Measurements from ENCODE around the gene POLE3. TPM values are rescaled to one million over a fixed set of nuclear protein-coding genes. Genes with fewer than 3 reads are reported as not detected.

POLE3 gene
- total and polyA plus RNA-seq, 2 donors (not counting 3 experiments of a cell fraction or from before 2014, with no cell fraction given), result 53.8 to 68.6 TPM

DNA sequence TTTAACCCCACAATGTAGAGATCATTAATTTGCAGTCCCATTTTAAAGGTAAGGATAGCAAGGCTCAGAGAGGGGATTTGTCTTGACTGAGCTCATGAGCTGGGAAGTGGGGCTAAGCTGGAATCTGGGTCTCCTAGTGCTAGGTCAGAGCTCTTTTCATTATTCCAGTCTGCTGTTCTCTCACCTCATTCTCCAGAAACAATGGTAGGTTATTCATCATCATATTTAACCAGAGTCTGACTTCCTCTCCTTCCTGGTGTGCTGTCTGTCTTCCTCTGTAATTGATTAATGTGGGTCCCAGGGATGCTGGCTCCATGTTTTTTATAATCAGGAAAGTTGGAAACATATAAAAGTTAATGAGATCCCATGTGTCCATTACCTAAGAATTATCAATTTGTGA, 20.7 kb upstream of the POLE3 start:
- ChIA-PET CTCF (interaction anchor here (0.6 to 1.7 kb wide), 9 partner anchors 15 to 498 kb away, joined by 3 to 9 read pairs (median 4); partner anchors contain the start of genes C9orf43 and POLE3), POLR2A (interaction anchor here (0.6 to 1.5 kb wide), 4 partner anchors 21 to 149 kb away, joined by 3 to 6 read pairs (median 4); partner anchors contain the start of genes C9orf43 and POLE3)
- peak overlapping the region; percentile 42 for H3K27ac ChIP-seq (ENCODE audit: insufficient read depth, low read depth, low read length)
- no TSS peak for BruUV-seq (replicated peaks)
- H3K9me3 ChIP-seq (replicated peaks; ENCODE audit: control insufficient read depth, insufficient read depth, low read length), result no peaks in the 10 kb centered on the region
- H3K79me2 ChIP-seq (ENCODE audit: control insufficient read depth, insufficient read depth, low read length), result no peaks in the 10 kb centered on the region
- peaks cover 14% of the 10 kb centered on the region for H3K4me1 ChIP-seq (ENCODE audit: control insufficient read depth, extremely low read depth, insufficient read depth, low read length)
- H3K9ac ChIP-seq (replicated peaks; ENCODE audit: extremely low read depth, insufficient read depth, low read length), result no peak overlapping the region
- H3K36me3 ChIP-seq (ENCODE audit: control insufficient read depth in 2 of 2, extremely low read depth in 1 of 2, insufficient read depth in 2 of 2, low read length in 2 of 2), result no peaks in the 10 kb centered on the region
- peak overlapping the region; percentile 34 for H3K4me2 ChIP-seq (ENCODE audit: insufficient read depth, low read length)
- no peaks in the 10 kb centered on the region for H4K20me1 ChIP-seq (replicated peaks; ENCODE audit: control insufficient read depth, extremely low read depth, insufficient read depth, low read length)
- intact Hi-C loops (cut with micrococcal nuclease), result loop anchor here (2.0 kb wide), 1 partner anchor 20 kb away; the partner anchor contains the start of genes C9orf43 and POLE3
- H3K27me3 ChIP-seq (ENCODE audit: control insufficient read depth in 2 of 2, insufficient read depth in 2 of 2, low read length in 2 of 2), result no peaks in the 10 kb centered on the region
- H3K4me3 ChIP-seq (replicated peaks in 1 of 3; ENCODE audit: insufficient read depth in 1 of 3, low read depth in 1 of 3, low read length in 3 of 3), result no peak overlapping the region
- no peaks in the 10 kb centered on the region for H3K9me1 ChIP-seq (replicated peaks; ENCODE audit: control insufficient read depth, extremely low read depth, insufficient read depth, low read length)
- FAIRE-seq, result peak; percentile 92
- no peak for TF ChIP-seq MYC (IDR thresholded peaks at IDR 0.05; ENCODE audit: low read depth, low read length)
- no peak overlapping the region for H2AFZ ChIP-seq (ENCODE audit: low read depth, low read length)
- dilution Hi-C loops (cut with MboI; ENCODE audit: extremely low pct_ligation_motif_present, low sequenced_read_pairs), result no loop called here
- peak; percentile 89 for DNase-seq (ENCODE audit: low read depth, low spot score)

DNA sequence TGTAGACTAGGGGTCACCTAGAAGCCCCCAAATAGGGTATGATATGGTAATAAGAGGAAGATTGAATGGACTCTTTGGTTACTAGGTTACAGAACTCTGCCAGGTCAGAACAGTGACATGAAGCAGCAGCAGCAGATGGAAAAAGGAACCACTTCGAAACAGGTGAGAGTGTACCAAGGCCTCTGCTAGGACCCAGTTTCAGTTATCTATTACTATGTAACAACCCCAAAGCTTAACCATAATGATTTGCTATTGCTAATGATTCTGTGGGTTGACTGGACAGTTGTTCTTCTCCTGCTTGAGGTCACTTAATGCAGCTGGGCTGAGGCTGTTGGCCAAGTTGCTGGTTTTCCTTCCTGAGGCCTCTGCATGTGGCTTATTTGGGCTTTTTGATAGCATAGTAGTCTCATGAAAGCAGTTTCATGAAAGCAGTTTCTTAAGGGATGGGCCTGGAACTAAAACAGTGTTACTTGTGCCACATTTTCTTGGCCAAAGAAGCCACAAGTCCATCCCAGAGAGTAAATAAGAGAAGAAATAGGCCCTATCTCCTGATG, 17.7 kb upstream of the POLE3 start:
- Histone ChIP-seq H2AFZ (ENCODE audit: low read depth, low read length) (no peak overlapping the region), H3K9me1 (replicated peaks; ENCODE audit: control insufficient read depth, extremely low read depth, insufficient read depth, low read length) (no peaks in the 10 kb centered on the region), H3K4me2 (ENCODE audit: insufficient read depth, low read length) (no peak overlapping the region), H3K4me1 (ENCODE audit: control insufficient read depth, extremely low read depth, insufficient read depth, low read length) (peaks cover 14% of the 10 kb centered on the region), H3K27ac (ENCODE audit: insufficient read depth, low read depth, low read length) (no peak overlapping the region), H4K20me1 (replicated peaks; ENCODE audit: control insufficient read depth, extremely low read depth, insufficient read depth, low read length) (no peaks in the 10 kb centered on the region), H3K4me3 (replicated peaks in 1 of 3; ENCODE audit: insufficient read depth in 1 of 3, low read depth in 1 of 3, low read length in 3 of 3) (no peak overlapping the region), H3K9me3 (replicated peaks; ENCODE audit: control insufficient read depth, insufficient read depth, low read length) (no peaks in the 10 kb centered on the region), H3K79me2 (ENCODE audit: control insufficient read depth, insufficient read depth, low read length) (no peaks in the 10 kb centered on the region), H3K9ac (replicated peaks; ENCODE audit: extremely low read depth, insufficient read depth, low read length) (no peak overlapping the region), H3K27me3 (ENCODE audit: control insufficient read depth in 2 of 2, insufficient read depth in 2 of 2, low read length in 2 of 2) (peaks cover 0 to 2% of the 10 kb centered on the region in 2 experiments), H3K36me3 (ENCODE audit: control insufficient read depth in 2 of 2, extremely low read depth in 1 of 2, insufficient read depth in 2 of 2, low read length in 2 of 2) (no peaks in the 10 kb centered on the region)
- intact Hi-C loops (cut with micrococcal nuclease) (no loop called here), dilution Hi-C loops (cut with MboI; ENCODE audit: extremely low pct_ligation_motif_present, low sequenced_read_pairs) (no loop called here)
- DNase-seq (ENCODE audit: low read depth, low spot score) (no peak), FAIRE-seq (no peak)
- ChIA-PET CTCF (interaction anchor here (1.4 to 1.8 kb wide), 2 partner anchors 18 to 27 kb away, joined by 4 to 6 read pairs; partner anchors contain the start of gene ALAD), POLR2A (no interaction called here)
- no TSS peak for BruUV-seq (replicated peaks)
- TF ChIP-seq JUN (IDR thresholded peaks at IDR 0.05; ENCODE audit: borderline replicate concordance, insufficient read depth, insufficient read length, low read depth) (no peak), POLR2AphosphoS5 (IDR thresholded peaks at IDR 0.05; ENCODE audit: insufficient read depth, low read depth, low read length) (no peak), FOS (IDR thresholded peaks at IDR 0.05; ENCODE audit: borderline replicate concordance, insufficient read depth, low read length) (no peak), POLR2A (IDR thresholded peaks at IDR 0.05; ENCODE audit: low read depth, low read length) (no peak), GATA2 (IDR thresholded peaks at IDR 0.05; ENCODE audit: insufficient read depth, insufficient read length, low read depth, low read length) (no peak), MYC (IDR thresholded peaks at IDR 0.05; ENCODE audit: low read depth, low read length) (no peak), EZH2 (IDR thresholded peaks at IDR 0.05; ENCODE audit: borderline replicate concordance, low read depth, low read length, severe bottlenecking) (no peak)
- TF ChIP-seq, protein P1, sequence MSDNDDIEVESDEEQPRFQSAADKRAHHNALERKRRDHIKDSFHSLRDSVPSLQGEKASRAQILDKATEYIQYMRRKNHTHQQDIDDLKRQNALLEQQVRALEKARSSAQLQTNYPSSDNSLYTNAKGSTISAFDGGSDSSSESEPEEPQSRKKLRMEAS (IDR thresholded peaks at IDR 0.05; ENCODE audit: insufficient read depth, insufficient read length), result no peak
- TF ChIP-seq, protein P2, sequence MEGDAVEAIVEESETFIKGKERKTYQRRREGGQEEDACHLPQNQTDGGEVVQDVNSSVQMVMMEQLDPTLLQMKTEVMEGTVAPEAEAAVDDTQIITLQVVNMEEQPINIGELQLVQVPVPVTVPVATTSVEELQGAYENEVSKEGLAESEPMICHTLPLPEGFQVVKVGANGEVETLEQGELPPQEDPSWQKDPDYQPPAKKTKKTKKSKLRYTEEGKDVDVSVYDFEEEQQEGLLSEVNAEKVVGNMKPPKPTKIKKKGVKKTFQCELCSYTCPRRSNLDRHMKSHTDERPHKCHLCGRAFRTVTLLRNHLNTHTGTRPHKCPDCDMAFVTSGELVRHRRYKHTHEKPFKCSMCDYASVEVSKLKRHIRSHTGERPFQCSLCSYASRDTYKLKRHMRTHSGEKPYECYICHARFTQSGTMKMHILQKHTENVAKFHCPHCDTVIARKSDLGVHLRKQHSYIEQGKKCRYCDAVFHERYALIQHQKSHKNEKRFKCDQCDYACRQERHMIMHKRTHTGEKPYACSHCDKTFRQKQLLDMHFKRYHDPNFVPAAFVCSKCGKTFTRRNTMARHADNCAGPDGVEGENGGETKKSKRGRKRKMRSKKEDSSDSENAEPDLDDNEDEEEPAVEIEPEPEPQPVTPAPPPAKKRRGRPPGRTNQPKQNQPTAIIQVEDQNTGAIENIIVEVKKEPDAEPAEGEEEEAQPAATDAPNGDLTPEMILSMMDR (IDR thresholded peaks at IDR 0.05; ENCODE audit: extremely low read depth in 1 of 2, insufficient read depth in 1 of 2, low read depth in 1 of 2, low read length in 2 of 2), result no peak
